ENCODE data around the gene AQP7.

GRCh38 chr9:33414268-33414667 is 11.9 kb upstream of the AQP7 start:
- TF ChIP-seq CTCF (IDR thresholded peaks at IDR 0.05) = no peak
- TF ChIP-seq POLR2A (IDR thresholded peaks at IDR 0.05) = no peak
- TF ChIP-seq EP300 (IDR thresholded peaks at IDR 0.05) = no peak
